Measurements from ENCODE around the gene IL2RA. TPM values are rescaled to one million over a fixed set of nuclear protein-coding genes. Genes with fewer than 3 reads are reported as not detected.

IL2RA gene
- total RNA-seq, 4 donors from 2014 or later, result 0.79 to 1.1 TPM; not detected in 2

GRCh38 chr10:6022660-6023059, 39.5 kb downstream of the IL2RA start:
- Histone ChIP-seq H3K27me3 (no peaks in the 10 kb centered on the region), H3K4me1 (peaks cover 0 to 7% (median 3%) of the 10 kb centered on the region in 4 donors), H3K4me3 (no peak overlapping the region), H3K9me3 (no peaks in the 10 kb centered on the region), H3K36me3 (no peaks in the 10 kb centered on the region), H3K27ac (peak overlapping the region in 1 of 4 donors; percentile 32)
- intact Hi-C loops (cut with DNase I; ENCODE audit: low total_unique reads), result no loop called here
- no peak for DNase-seq
- in situ Hi-C loops (cut with MboI; ENCODE audit: low pct_ligation_motif_present in 1 of 4, low pct_unique_long_range_greater_than_20kb in 1 of 4, low sequenced_read_pairs in 3 of 4), result no loop called here
- 45 to 54% methylated on average over 2 to 3 of the region's 3 CpGs for WGBS, 2 donors (ENCODE audit: low coverage in 1 of 2)
- TF ChIP-seq POLR2A (IDR thresholded peaks at IDR 0.05) (no peak), CTCF (IDR thresholded peaks at IDR 0.05) (no peak), POLR2AphosphoS5 (IDR thresholded peaks at IDR 0.05) (no peak), EP300 (IDR thresholded peaks at IDR 0.05; ENCODE audit: low read depth) (no peak)

- H3K4me3 ChIP-seq, result no peak overlapping the region
- H3K27ac ChIP-seq, result no peak overlapping the region
- intact Hi-C loops (cut with DNase I; ENCODE audit: low total_unique reads), result no loop called here
- H3K36me3 ChIP-seq, result no peaks in the 10 kb centered on the region
- no peak for DNase-seq
- in situ Hi-C loops (cut with MboI; ENCODE audit: low pct_ligation_motif_present in 1 of 4, low pct_unique_long_range_greater_than_20kb in 1 of 4, low sequenced_read_pairs in 3 of 4), result no loop called here
- TF ChIP-seq CTCF (IDR thresholded peaks at IDR 0.05), result no peak
- no peak for TF ChIP-seq EP300 (IDR thresholded peaks at IDR 0.05; ENCODE audit: low read depth)
- TF ChIP-seq POLR2A (IDR thresholded peaks at IDR 0.05), result no peak
- no peak for TF ChIP-seq POLR2AphosphoS5 (IDR thresholded peaks at IDR 0.05)
- H3K27me3 ChIP-seq, result no peaks in the 10 kb centered on the region
- H3K9me3 ChIP-seq, result no peaks in the 10 kb centered on the region
- 76 to 80% methylated on average over 7 to 9 of the region's 9 CpGs for WGBS, 2 donors (ENCODE audit: low coverage in 1 of 2)
- H3K4me1 ChIP-seq, result peaks cover 0 to 13% (median 5%) of the 10 kb centered on the region in 4 donors
Measured at GRCh38 chr10:6020826-6021225, 41.3 kb downstream of the IL2RA start.

DNA sequence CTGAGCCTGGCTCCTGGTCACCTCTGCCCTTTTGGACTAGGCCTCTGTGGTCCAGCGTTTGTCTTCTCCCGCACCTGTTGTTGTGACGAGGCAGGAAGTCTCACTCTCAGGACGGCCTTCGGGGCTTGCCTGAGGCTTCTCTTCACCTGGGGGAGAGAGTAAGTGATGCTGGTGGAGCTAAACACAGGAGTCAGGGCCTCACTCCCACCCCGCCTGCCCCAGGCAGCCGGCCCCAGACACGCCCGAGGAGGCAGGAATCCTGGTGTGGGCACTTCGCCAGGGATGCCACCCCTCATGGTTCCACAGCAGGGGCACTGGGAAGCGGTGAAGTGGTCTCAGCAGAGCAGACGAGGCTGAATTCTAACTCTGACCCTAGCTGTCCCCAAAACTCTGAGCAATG, 42.4 kb downstream of the IL2RA start:
- in situ Hi-C loops (cut with MboI; ENCODE audit: low pct_ligation_motif_present in 1 of 4, low pct_unique_long_range_greater_than_20kb in 1 of 4, low sequenced_read_pairs in 3 of 4) (loop anchor here in 2 of 4 donors (10.0 kb wide), 1 partner anchor 65 kb away; the partner anchor contains the start of gene RBM17 (in 2 of the 2)), intact Hi-C loops (cut with DNase I; ENCODE audit: low total_unique reads) (no loop called here)
- WGBS, 2 donors (ENCODE audit: low coverage in 1 of 2), result 80% methylated on average over 1 to 12 of the region's 12 CpGs

More for the DNA sequence above, 42.4 kb downstream of the IL2RA start:
- Histone ChIP-seq H3K4me1 (peaks cover 0 to 13% (median 5%) of the 10 kb centered on the region in 4 donors), H3K9me3 (no peaks in the 10 kb centered on the region), H3K27me3 (no peaks in the 10 kb centered on the region), H3K4me3 (no peak overlapping the region), H3K36me3 (no peaks in the 10 kb centered on the region), H3K27ac (no peak overlapping the region)
- TF ChIP-seq POLR2A (IDR thresholded peaks at IDR 0.05), result no peak
- no peak for TF ChIP-seq EP300 (IDR thresholded peaks at IDR 0.05; ENCODE audit: low read depth)
- TF ChIP-seq CTCF (IDR thresholded peaks at IDR 0.05), result no peak
- no peak for TF ChIP-seq POLR2AphosphoS5 (IDR thresholded peaks at IDR 0.05)
- DNase-seq, result no peak
